PC-3 (cell line): ENCODE results near the gene ADGRV1.

Experiments used
- EZH2 ChIP-seq: fragments of 300-600 bp; sonication (generic); IDR thresholded peaks from one replicate; pipeline ENCODE4 v1.6.1; 2017; ENCODE audit warnings: antibody characterized with exemption, mild to moderate bottlenecking, low read length; ENCODE audit not compliant: unreplicated experiment
- EZH2phosphoT487 ChIP-seq: fragments of 300-600 bp; sonication (generic); IDR thresholded peaks from 2 replicates; pipeline ENCODE4 v1.6.1; 2018; ENCODE audit warnings: mild to moderate bottlenecking, antibody characterized with exemption, low read length, borderline replicate concordance
- TF ChIP-seq, protein P1 (sequence below): fragments of 300-600 bp; sonication (generic); conservative IDR thresholded peaks from 2 replicates; pipeline ENCODE4 v1.5.1; 2017; ENCODE audit warnings: antibody characterized with exemption, low read depth, mild to moderate bottlenecking, low read length

DNA sequence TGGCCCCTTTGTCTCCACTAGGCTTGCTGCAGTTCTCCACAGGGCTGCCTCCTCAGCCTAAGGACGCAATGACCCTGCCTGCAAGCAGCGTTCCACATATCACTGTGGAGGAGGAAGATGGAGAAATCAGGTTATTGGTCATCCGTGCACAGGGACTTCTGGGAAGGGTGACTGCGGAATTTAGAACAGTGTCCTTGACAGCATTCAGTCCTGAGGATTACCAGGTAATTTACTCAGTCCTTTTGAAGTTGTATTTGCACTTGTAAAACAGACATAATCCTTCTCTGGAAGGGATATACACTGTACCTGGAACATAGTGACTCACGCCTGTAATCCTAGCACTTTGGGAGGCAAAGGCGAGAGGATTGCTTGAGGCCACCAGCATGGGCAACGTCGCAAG lies 116.6 kb downstream of the ADGRV1 start:
- TF ChIP-seq, protein P1, sequence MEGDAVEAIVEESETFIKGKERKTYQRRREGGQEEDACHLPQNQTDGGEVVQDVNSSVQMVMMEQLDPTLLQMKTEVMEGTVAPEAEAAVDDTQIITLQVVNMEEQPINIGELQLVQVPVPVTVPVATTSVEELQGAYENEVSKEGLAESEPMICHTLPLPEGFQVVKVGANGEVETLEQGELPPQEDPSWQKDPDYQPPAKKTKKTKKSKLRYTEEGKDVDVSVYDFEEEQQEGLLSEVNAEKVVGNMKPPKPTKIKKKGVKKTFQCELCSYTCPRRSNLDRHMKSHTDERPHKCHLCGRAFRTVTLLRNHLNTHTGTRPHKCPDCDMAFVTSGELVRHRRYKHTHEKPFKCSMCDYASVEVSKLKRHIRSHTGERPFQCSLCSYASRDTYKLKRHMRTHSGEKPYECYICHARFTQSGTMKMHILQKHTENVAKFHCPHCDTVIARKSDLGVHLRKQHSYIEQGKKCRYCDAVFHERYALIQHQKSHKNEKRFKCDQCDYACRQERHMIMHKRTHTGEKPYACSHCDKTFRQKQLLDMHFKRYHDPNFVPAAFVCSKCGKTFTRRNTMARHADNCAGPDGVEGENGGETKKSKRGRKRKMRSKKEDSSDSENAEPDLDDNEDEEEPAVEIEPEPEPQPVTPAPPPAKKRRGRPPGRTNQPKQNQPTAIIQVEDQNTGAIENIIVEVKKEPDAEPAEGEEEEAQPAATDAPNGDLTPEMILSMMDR = no peak
- TF ChIP-seq EZH2 = no peak
- TF ChIP-seq EZH2phosphoT487 = no peak
